GM20000 (cell line): ENCODE data around the gene BCAP29.

Experiments used
- DNase-seq: peaks from one replicate; pipeline ENCODE4 v3.0.0; 2012; ENCODE audit warnings: low spot score
- TF ChIP-seq, protein P1 (sequence below): IDR thresholded peaks from 2 replicates; pipeline ENCODE4 v1.5.1; 2012; ENCODE audit warnings: mild to moderate bottlenecking, control low read depth; ENCODE audit errors: extremely low read depth, missing control alignments

BCAP29 gene

GRCh38 chr7:107584716-107585115 lies 4.7 kb downstream of the BCAP29 start:
- DNase-seq: no peak
- TF ChIP-seq, protein P1, sequence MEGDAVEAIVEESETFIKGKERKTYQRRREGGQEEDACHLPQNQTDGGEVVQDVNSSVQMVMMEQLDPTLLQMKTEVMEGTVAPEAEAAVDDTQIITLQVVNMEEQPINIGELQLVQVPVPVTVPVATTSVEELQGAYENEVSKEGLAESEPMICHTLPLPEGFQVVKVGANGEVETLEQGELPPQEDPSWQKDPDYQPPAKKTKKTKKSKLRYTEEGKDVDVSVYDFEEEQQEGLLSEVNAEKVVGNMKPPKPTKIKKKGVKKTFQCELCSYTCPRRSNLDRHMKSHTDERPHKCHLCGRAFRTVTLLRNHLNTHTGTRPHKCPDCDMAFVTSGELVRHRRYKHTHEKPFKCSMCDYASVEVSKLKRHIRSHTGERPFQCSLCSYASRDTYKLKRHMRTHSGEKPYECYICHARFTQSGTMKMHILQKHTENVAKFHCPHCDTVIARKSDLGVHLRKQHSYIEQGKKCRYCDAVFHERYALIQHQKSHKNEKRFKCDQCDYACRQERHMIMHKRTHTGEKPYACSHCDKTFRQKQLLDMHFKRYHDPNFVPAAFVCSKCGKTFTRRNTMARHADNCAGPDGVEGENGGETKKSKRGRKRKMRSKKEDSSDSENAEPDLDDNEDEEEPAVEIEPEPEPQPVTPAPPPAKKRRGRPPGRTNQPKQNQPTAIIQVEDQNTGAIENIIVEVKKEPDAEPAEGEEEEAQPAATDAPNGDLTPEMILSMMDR: no peak

- TF ChIP-seq, protein P1: no peak
- DNase-seq: no peak
Observed at GRCh38 chr7:107588529-107589130, 8.6 kb downstream of the BCAP29 start.

- DNase-seq: no peak
- TF ChIP-seq, protein P1: no peak
Observed at GRCh38 chr7:107591421-107591820, 11.4 kb downstream of the BCAP29 start.

- DNase-seq: no peak
- TF ChIP-seq, protein P1: no peak
Observed at GRCh38 chr7:107592361-107593024, 12.4 kb downstream of the BCAP29 start.

DNA sequence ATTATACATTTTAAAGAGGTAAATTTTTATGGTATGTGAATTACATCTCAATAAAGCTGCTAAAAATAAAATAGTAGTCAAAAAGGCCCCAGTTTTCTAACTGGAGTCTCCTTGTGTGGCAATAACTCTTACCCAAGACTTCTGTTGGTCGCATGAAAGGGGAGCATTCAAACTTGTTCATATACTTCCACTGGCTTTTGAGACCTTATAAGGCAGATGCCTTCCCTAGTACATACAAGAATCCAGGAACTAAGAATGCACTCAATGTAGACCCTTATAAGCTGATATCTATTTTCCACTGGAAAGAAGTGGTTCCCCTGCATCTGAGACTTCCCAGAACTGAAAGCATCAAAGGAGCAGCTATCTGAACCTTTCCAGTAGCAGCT lies 13.0 kb downstream of the BCAP29 start:
- no peak for DNase-seq
- TF ChIP-seq, protein P1: no peak

GRCh38 chr7:107594961-107595737 lies 15.1 kb downstream of the BCAP29 start:
- TF ChIP-seq, protein P1: no peak
- no peak for DNase-seq
